Cardiac septum (tissue), 1 donor: ENCODE data around the gene CCT5. TPM values are rescaled to one million over a fixed set of nuclear protein-coding genes. Genes with fewer than 3 reads are reported as not detected.
"Not testable (repeated sequence)": the region's sequence is repeated elsewhere in the genome, so short reads cannot be mapped to it uniquely, and the experiment has no call there.

Experiments used
- DNase-seq: peaks from one replicate; pipeline ENCODE4 v3.0.0-alpha.2; 2020; ENCODE audit warnings: low spot score
- intact Hi-C: fragments of 100-400 bp; cut with DNase I; formaldehyde crosslinking; loops from one replicate; pipeline ENCODE4 v1.14.0; 2022
- total RNA-seq: library from RNA; stranded (reverse); fragmentation: NEBNext Ultra II Directional; extraction: Animal tissue kit (Norgen Biotek cat#: 25700); gene quantifications from one replicate; pipeline ENCODE4 v1.2.1, GENCODE V29; 2021
- donor health status: DM: no; HTN: no; CAD: no.

Gene CCT5
- total RNA-seq, 1 donor from 2014 or later = 102 TPM

- intact Hi-C loops = no loop called here
- no peak for DNase-seq
Observed at GRCh38 chr5:10272053-10272874, 22.2 kb downstream of the CCT5 start.

- intact Hi-C loops, DNase-seq: not testable (repeated sequence)
Observed at GRCh38 chr5:10272875-10273209, 22.8 kb downstream of the CCT5 start.

- intact Hi-C loops = no loop called here
- DNase-seq = no peak
Observed at GRCh38 chr5:10275460-10275859, 25.4 kb downstream of the CCT5 start.

- intact Hi-C loops = no loop called here
Observed at GRCh38 chr5:10275991-10276390, 25.9 kb downstream of the CCT5 start.

GRCh38 chr5:10276691-10277090, 26.6 kb downstream of the CCT5 start:
- intact Hi-C loops = no loop called here

More at GRCh38 chr5:10275991-10276390, 25.9 kb downstream of the CCT5 start:
- DNase-seq = no peak

GRCh38 chr5:10277773-10278630, 27.9 kb downstream of the CCT5 start:
- no peak for DNase-seq
- intact Hi-C loops = no loop called here

More at GRCh38 chr5:10276691-10277090, 26.6 kb downstream of the CCT5 start:
- DNase-seq = no peak

GRCh38 chr5:10278658-10279279, 28.7 kb downstream of the CCT5 start:
- intact Hi-C loops = no loop called here
- no peak for DNase-seq

- intact Hi-C loops = no loop called here
- no peak for DNase-seq
Observed at GRCh38 chr5:10279328-10279727, 29.2 kb downstream of the CCT5 start.

GRCh38 chr5:10279925-10280720, 30.0 kb downstream of the CCT5 start:
- intact Hi-C loops = loop anchor here (5.0 kb wide), 1 partner anchor 52 kb away; no protein-coding TSS in a partner anchor
- DNase-seq = no peak

- DNase-seq = peak; percentile 92
- intact Hi-C loops = loop anchor here (2.0 to 5.0 kb wide), 2 partner anchors 48 to 141 kb away; no protein-coding TSS in a partner anchor
Observed at GRCh38 chr5:10283927-10284635, 34.0 kb downstream of the CCT5 start.

- DNase-seq = not testable (repeated sequence)
- intact Hi-C loops = loop anchor here (2.0 to 5.0 kb wide), 4 partner anchors 67 to 342 kb away; partner anchors contain the start of gene MARCHF6
Observed at GRCh38 chr5:10285362-10285761, 35.3 kb downstream of the CCT5 start.

GRCh38 chr5:10286162-10286861, 36.2 kb downstream of the CCT5 start:
- intact Hi-C loops = loop anchor here (5.0 kb wide), 3 partner anchors 66 to 341 kb away; partner anchors contain the start of gene MARCHF6
- DNase-seq = no peak

GRCh38 chr5:10286862-10287227, 36.8 kb downstream of the CCT5 start:
- DNase-seq = no peak
- intact Hi-C loops = loop anchor here (5.0 kb wide), 3 partner anchors 65 to 340 kb away; partner anchors contain the start of gene MARCHF6

- intact Hi-C loops = loop anchor here (5.0 kb wide), 3 partner anchors 64 to 339 kb away; partner anchors contain the start of gene MARCHF6
- peak; percentile 78 for DNase-seq
Observed at GRCh38 chr5:10288592-10289219, 38.6 kb downstream of the CCT5 start.

- no peak for DNase-seq
Observed at GRCh38 chr5:10289353-10289752, 39.3 kb downstream of the CCT5 start.

GRCh38 chr5:10289991-10290390, 39.9 kb downstream of the CCT5 start:
- intact Hi-C loops = loop anchor here (5.0 kb wide), 3 partner anchors 62 to 337 kb away; partner anchors contain the start of gene MARCHF6

More at GRCh38 chr5:10289353-10289752, 39.3 kb downstream of the CCT5 start:
- intact Hi-C loops = loop anchor here (5.0 kb wide), 3 partner anchors 63 to 338 kb away; partner anchors contain the start of gene MARCHF6

GRCh38 chr5:10290438-10290837, 40.4 kb downstream of the CCT5 start:
- intact Hi-C loops = no loop called here
- no peak for DNase-seq

More at GRCh38 chr5:10289991-10290390, 39.9 kb downstream of the CCT5 start:
- DNase-seq = no peak
